Urinary bladder (tissue), 4 donors: ENCODE results near the gene CTCF. TPM values are rescaled to one million over a fixed set of nuclear protein-coding genes. Genes with fewer than 3 reads are reported as not detected.
A peak's percentile ranks its signal among the peaks of the same experiment; 100 is the strongest.

Source experiments
- DNase-seq: peaks from one replicate; pipeline ENCODE4 v3.0.0-alpha.2; 2015; ENCODE audit errors: extremely low spot score
- H3K27ac ChIP-seq: one replicate; pipeline ENCODE4 v1.5.1; 2013; ENCODE audit warnings: low read depth, mild to moderate bottlenecking, moderate library complexity
- H3K36me3 ChIP-seq: one replicate; pipeline ENCODE4 v1.6.1; 2013; ENCODE audit warnings: mild to moderate bottlenecking, moderate library complexity; ENCODE audit not compliant: insufficient read depth
- H3K4me1 ChIP-seq: one replicate; pipeline ENCODE4 v1.6.1; 2013; ENCODE audit warnings: mild to moderate bottlenecking, moderate library complexity; ENCODE audit not compliant: insufficient read depth
- H3K4me3 ChIP-seq: one replicate; pipeline ENCODE4 v1.5.1; 2013; ENCODE audit warnings: low read depth, low read length
- WGBS: extraction: QIAGEN DNeasy Blood & Tissue Kit; methylation state at CpG from one replicate; pipeline ENCODE4 v1.1.7; 2013; 5-methylcytosine and 5-hydroxymethylcytosine counted together
- polyA plus RNA-seq: library from polyadenylated mRNA; stranded (reverse); fragments of 200-250 nt; gene quantifications from one replicate; pipeline ENCODE4 v1.2.3, GENCODE V29; 2013
- total RNA-seq: library from RNA; depleted of rRNA; stranded (reverse); fragments of >200 nt; gene quantifications from one replicate; pipeline ENCODE4 v1.2.3, GENCODE V29; 2014
- donor health status: healthy with polysubstance abuse.
- donor health status: healthy.

CTCF gene
- total and polyA plus RNA-seq, 2 donors = 29.2 to 35.5 TPM

- Histone ChIP-seq H3K36me3 (no peaks in the 10 kb centered on the region), H3K4me3 (peak overlapping the region; percentile 75), H3K27ac (no peak overlapping the region), H3K4me1 (no peaks in the 10 kb centered on the region)
- no peak for DNase-seq
- 34% methylated on average over 21 of the region's 21 CpGs for WGBS
Measured at GRCh38 chr16:67658849-67659674, 96.7 kb downstream of the CTCF start.

- peak; percentile 78 for DNase-seq
- WGBS = under 1% methylated on average over 83 of the region's 83 CpGs
- Histone ChIP-seq H3K4me3 (peak within 1 kb of the TSS; percentile 75), H3K36me3 (no peaks in the 10 kb centered on the region), H3K4me1 (no peaks in the 10 kb centered on the region), H3K27ac (peak within 1 kb of the TSS; percentile 85)
Measured at GRCh38 chr16:67659675-67660563, 97.6 kb downstream of the CTCF start, which contains the start of gene ACD. Gene ACD (minus strand): TSS chr16:67660260. CDS start chr16:67660220, 40 bp downstream.

GRCh38 chr16:67660564-67661028 is 98.3 kb downstream of the CTCF start, which contains the start of gene PARD6A:
Gene PARD6A (plus strand): TSS chr16:67660960. CDS start chr16:67661039, 79 bp downstream.
- WGBS = under 1% methylated on average over 48 of the region's 48 CpGs
- peak; percentile 91 for DNase-seq
- H3K36me3 ChIP-seq = no peaks in the 10 kb centered on the region
- no peaks in the 10 kb centered on the region for H3K4me1 ChIP-seq
- peak within 1 kb of the TSS; percentile 75 for H3K4me3 ChIP-seq
- peak within 1 kb of the TSS; percentile 85 for H3K27ac ChIP-seq

GRCh38 chr16:67661101-67661761 is 98.9 kb downstream of the CTCF start:
- Histone ChIP-seq H3K36me3 (no peaks in the 10 kb centered on the region), H3K4me1 (no peaks in the 10 kb centered on the region), H3K4me3 (peak overlapping the region; percentile 75), H3K27ac (peak overlapping the region; percentile 11)
- WGBS = 10% methylated on average over 39 of the region's 39 CpGs
- no peak for DNase-seq

GRCh38 chr16:67661886-67662652 is 99.7 kb downstream of the CTCF start:
- no peaks in the 10 kb centered on the region for H3K4me1 ChIP-seq
- H3K27ac ChIP-seq = no peak overlapping the region
- no peak for DNase-seq
- no peaks in the 10 kb centered on the region for H3K36me3 ChIP-seq
- 93% methylated on average over 34 of the region's 34 CpGs for WGBS
- H3K4me3 ChIP-seq = no peak overlapping the region

GRCh38 chr16:67662653-67663010 is 100.3 kb downstream of the CTCF start:
- Histone ChIP-seq H3K4me3 (no peak overlapping the region), H3K4me1 (no peaks in the 10 kb centered on the region), H3K27ac (no peak overlapping the region), H3K36me3 (no peaks in the 10 kb centered on the region)
- no peak for DNase-seq

- H3K4me3 ChIP-seq = no peak overlapping the region
- 79% methylated on average over 25 of the region's 25 CpGs for WGBS
- no peak overlapping the region for H3K27ac ChIP-seq
- H3K36me3 ChIP-seq = no peaks in the 10 kb centered on the region
- DNase-seq = no peak
- H3K4me1 ChIP-seq = no peaks in the 10 kb centered on the region
Measured at GRCh38 chr16:67663151-67663876, 101.0 kb downstream of the CTCF start.

GRCh38 chr16:67663877-67664222 is 101.5 kb downstream of the CTCF start:
- DNase-seq = no peak
- no peaks in the 10 kb centered on the region for H3K36me3 ChIP-seq
- H3K4me3 ChIP-seq = no peak overlapping the region
- whole genome bisulfite sequencing = 91% methylated on average over 6 of the region's 6 CpGs
- no peak overlapping the region for H3K27ac ChIP-seq
- no peaks in the 10 kb centered on the region for H3K4me1 ChIP-seq

GRCh38 chr16:67664258-67664657 is 101.9 kb downstream of the CTCF start:
- no peaks in the 10 kb centered on the region for H3K4me1 ChIP-seq
- WGBS = 84% methylated on average over 4 of the region's 4 CpGs

GRCh38 chr16:67664871-67665270 is 102.5 kb downstream of the CTCF start:
- Histone ChIP-seq H3K4me3 (no peak overlapping the region), H3K36me3 (no peaks in the 10 kb centered on the region), H3K4me1 (no peaks in the 10 kb centered on the region), H3K27ac (no peak overlapping the region)
- WGBS = 94% methylated on average over 7 of the region's 7 CpGs
- DNase-seq = no peak

More at GRCh38 chr16:67664258-67664657, 101.9 kb downstream of the CTCF start:
- DNase-seq = no peak
- Histone ChIP-seq H3K4me3 (no peak overlapping the region), H3K27ac (no peak overlapping the region), H3K36me3 (no peaks in the 10 kb centered on the region)

GRCh38 chr16:67665598-67665997 is 103.3 kb downstream of the CTCF start:
- H3K4me3 ChIP-seq = no peak overlapping the region
- DNase-seq = no peak
- no peaks in the 10 kb centered on the region for H3K36me3 ChIP-seq
- no peaks in the 10 kb centered on the region for H3K4me1 ChIP-seq
- 74% methylated on average over 5 of the region's 5 CpGs for WGBS
- no peak overlapping the region for H3K27ac ChIP-seq

GRCh38 chr16:67666032-67666551 is 103.8 kb downstream of the CTCF start:
- WGBS = 1% methylated on average over 46 of the region's 46 CpGs
- DNase-seq = no peak
- no peak overlapping the region for H3K27ac ChIP-seq
- H3K4me3 ChIP-seq = peak overlapping the region; percentile 78
- no peaks in the 10 kb centered on the region for H3K4me1 ChIP-seq
- no peaks in the 10 kb centered on the region for H3K36me3 ChIP-seq
